Fibroblast of skin of left quadriceps (primary cell): ENCODE results near the gene ATXN7L3.

ENCODE experiments used
- DNase-seq, 2 experiments: peaks; one replicate each; pipeline ENCODE4 v3.0.0-alpha.2; 2013; ENCODE audit warnings: low read depth in 2 of 2

ATXN7L3 gene

DNA sequence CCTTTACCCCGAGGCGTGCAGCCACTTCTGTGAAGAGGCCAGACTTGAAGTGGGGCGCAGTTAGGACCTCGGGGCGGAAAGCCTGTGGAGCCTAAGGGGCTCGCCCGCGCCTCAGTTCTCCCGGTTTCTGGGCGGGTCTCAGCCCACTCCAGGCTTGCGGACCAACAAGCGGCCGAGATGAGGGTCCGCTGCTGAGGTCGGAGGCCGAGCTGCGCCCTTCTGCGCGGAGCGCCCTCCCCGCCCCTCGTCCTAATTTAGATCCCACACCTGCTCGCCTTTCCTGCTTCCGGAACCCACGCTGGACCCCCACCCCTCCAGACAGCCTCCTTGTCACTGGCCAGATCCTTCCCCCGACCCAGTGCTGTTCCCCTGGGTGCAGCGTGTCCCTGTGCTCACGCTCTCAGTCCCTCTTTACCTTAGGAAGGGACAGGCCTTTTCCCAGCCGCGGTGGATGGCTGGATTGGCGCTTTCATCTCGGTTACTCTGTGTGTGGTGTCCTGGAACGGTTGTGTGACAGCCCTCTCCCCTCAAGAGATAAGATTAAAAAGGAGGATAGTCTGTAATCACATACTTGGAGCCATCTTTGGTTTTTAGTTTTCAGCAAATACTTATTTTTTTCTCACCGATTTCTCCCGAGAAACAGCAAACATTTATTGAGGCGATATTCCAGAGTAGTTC lies 933 bp upstream of the ATXN7L3 start:
- DNase-seq: no peak

DNA sequence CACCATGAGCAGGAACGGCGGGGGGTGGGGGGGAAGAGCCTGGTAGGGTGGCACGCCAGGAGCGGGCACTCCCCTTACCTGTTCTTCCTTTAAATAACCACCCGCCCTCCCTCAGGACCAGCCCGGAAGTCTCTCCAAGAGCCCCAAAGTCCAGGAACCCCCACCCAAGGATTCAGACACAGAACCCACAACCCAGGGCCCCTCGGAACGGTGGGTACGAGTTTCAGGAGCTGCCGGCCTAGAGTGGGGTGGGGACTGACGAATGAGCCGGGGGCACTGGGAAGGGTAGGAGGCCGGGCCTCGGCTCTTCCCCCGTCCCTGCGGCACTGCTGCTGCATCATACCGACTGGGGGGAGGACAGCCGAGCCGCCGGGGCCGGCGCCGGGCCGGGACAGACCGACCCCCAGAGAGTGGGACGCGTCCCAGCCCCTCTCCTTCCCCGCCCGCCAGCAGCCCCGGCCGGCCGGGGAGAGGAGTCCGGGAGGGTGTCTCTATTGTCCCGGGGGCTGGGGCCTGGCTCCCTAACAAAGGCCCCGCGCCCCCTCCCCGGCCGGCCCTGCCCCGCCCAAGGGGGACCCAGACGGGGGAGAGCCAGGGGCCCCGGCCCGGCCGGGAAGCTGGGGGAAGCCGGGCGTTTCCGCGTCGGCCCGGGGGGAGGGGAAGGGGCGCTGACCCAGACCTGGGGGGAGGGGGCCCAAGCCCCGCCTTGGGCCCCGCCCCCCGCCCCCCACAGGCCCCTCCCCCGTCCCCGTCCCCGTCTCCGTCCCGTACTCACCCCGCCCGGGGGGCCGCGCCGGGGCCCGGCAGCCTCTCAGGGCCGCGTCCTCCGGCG lies 747 bp downstream of the ATXN7L3 start:
- DNase-seq: no peak

DNA sequence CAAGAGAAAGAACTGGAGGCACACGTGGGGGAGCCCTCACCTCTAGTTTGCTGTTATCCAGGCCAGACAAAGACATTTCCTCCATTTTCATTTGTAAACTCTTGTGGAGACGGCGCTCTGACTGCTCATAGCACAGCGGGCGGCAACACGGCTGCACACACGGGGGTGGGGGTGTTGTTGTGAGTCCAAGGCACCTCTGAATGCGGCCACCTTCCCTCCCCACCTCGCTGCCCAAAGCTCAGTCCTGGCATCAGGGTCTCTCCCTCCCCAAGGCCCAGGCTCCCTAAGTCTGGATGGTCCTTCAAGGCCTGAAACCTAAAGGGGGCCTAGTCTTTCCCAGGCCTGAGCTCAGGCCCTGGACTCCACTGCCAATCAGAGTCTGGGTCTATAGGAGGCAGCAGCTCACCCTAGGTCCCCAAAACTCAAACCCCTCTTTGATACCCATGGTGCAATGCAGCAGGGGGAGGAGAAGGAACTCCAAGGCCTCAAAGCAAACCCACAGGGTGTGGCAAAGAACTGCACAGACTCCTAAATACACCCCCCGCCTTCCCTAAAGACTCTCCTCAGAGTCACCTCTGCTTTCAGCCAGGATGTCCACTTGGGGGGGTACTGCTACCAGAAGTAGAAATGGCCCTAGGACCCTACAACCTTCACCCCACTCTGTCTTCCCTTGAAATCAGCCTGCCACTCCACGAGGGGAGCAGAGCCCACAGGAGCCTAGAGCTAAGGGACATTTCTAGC lies 1.5 kb downstream of the ATXN7L3 start:
- no peak for DNase-seq

DNA sequence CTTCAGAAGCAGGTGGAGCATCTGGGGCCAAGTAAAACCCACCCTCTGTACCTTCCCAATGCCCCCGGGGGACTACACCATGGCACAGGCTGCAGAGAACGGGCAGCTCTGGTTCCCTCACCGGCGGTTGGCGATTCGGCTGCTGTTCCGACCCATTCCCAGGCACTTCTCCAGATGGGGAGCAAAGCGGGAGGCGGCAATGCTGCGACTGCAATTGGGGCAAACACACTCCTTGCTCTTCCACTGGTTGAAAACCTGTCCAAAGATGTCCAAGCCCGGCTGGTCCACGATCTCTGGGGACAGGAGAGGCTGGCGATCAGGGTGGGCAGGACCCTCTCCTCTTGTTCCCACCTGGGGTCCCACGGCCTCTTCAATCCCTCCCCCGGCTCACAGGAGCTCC lies 2.6 kb downstream of the ATXN7L3 start:
- DNase-seq: no peak

DNA sequence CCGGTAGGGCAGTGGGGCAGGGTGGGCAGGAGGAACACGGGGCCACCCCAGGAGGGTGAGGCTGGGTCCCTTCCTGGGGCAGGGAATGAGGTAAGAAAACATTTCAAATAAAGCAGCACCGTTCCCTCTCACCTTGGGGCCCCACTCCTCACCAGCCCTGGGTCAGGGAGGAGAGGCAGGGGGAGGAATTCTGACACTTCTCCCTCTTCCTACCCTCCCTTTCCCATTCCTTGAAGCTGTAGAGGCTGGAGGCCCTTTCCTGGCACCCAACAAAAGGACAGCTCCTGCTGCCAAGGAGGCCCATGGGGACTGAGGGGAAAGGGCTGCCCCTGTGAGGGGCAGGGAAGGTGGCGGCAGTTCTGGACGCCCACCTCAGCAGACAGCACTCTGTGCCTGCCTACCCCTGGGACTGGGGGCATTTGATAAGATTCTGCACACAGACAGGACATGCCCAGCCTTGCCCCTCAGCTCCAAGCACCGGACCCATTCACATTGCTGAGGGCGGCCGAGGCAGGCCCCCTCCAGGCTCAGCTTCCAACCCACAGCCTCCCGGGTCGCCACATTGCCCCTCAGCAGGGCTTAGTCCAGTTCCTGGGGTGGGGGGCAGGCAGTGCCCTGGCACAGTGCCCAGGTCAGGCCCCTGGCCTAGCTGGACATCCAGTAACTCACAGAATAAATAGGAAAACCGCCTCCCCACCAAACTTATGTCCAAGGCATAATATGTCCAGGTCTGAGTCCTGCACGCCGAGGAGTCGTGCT lies 6.2 kb downstream of the ATXN7L3 start:
- DNase-seq: no peak

DNA sequence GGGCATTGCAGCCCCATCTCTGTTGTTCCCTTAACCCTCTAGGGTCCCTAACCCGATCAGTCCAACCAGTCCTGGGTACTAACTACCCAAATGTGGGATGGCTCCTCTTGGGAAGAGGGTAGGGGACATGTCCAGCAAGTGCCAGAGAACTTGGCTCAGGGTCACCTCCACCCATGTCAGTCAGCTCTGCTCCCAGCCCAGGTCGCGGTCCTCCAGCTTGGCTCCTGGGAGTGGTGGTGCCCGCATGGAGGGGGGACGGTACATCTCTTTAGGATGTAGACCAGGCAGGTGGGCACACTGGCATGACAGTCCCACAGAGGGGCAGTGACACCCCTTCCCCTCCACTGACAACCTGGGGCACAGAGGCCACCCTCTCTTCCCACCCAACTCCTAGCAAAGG lies 6.9 kb downstream of the ATXN7L3 start:
- no peak for DNase-seq

DNA sequence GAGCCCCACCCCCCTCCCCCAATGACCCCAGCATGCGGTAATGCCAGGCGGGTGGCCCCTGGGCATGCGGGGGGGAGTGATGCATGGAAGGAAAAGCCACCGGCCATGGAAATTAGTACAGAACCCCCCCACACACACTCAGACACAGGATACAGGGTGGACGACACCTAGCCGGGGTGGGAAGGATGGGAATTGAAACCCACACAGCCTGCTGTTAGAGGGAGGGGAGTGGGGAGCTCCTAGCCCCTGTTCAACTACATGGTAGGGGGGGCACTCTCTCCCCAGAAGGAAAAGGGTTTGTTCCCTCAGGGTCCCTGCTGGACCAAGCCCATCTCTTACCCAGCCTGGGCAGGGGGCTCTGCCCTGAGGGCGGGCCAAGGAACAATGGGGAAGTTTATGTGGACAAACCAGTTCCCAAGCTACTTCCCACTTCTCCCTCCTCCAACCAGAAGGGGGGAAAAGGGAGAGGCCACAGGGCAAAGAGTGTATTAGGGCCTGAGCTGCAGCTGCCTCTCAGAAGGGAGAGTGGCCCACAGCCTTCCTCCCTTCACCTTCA lies 7.7 kb downstream of the ATXN7L3 start:
- DNase-seq: no peak

DNA sequence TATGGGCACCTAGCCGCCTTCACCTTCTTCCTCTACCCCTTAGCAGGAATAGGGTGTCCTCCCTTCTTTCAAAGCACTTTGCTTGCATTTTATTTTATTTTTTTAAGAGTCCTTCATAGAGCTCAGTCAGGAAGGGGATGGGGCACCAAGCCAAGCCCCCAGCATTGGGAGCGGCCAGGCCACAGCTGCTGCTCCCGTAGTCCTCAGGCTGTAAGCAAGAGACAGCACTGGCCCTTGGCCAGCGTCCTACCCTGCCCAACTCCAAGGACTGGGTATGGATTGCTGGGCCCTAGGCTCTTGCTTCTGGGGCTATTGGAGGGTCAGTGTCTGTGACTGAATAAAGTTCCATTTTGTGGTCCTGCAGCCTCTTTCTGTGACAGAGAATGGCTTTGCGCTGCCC lies 8.3 kb downstream of the ATXN7L3 start:
- no peak for DNase-seq

DNA sequence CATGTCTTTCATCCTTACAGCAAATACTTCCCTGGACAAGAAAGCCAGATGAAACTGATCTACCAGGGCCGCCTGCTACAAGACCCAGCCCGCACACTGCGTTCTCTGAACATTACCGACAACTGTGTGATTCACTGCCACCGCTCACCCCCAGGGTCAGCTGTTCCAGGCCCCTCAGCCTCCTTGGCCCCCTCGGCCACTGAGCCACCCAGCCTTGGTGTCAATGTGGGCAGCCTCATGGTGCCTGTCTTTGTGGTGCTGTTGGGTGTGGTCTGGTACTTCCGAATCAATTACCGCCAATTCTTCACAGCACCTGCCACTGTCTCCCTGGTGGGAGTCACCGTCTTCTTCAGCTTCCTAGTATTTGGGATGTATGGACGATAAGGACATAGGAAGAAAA lies 9.2 kb downstream of the ATXN7L3 start:
- no peak for DNase-seq

DNA sequence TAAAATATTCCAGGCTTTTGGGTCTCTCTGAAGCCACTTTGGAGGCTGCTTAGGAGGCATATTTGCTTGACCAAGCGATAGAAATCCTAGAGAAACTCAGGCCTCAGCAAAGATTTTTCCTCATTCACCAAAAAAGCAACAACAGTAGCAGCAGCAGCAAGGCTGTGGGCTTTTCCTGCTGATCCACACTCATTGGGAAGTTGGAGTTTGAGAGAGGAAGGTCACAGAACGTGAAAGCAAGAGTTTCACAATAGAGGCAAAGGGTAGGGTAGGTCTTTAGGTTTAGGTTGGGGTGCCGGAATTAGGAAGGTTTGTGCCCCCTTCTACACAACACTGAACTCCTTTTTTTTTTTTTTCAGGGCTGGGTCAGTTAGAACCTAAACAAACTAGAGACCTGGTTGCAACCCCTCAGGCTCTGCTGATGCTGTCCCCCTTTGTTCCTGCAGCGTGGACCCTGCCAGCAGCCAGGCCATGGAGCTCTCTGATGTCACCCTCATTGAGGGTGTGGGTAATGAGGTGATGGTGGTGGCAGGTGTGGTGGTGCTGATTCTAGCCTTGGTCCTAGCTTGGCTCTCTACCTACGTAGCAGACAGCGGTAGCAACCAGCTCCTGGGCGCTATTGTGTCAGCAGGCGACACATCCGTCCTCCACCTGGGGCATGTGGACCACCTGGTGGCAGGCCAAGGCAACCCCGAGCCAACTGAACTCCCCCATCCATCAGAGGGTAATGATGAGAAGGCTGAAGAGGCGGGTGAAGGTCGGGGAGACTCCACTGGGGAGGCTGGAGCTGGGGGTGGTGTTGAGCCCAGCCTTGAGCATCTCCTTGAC lies 10.9 kb downstream of the ATXN7L3 start:
- no peak for DNase-seq

DNA sequence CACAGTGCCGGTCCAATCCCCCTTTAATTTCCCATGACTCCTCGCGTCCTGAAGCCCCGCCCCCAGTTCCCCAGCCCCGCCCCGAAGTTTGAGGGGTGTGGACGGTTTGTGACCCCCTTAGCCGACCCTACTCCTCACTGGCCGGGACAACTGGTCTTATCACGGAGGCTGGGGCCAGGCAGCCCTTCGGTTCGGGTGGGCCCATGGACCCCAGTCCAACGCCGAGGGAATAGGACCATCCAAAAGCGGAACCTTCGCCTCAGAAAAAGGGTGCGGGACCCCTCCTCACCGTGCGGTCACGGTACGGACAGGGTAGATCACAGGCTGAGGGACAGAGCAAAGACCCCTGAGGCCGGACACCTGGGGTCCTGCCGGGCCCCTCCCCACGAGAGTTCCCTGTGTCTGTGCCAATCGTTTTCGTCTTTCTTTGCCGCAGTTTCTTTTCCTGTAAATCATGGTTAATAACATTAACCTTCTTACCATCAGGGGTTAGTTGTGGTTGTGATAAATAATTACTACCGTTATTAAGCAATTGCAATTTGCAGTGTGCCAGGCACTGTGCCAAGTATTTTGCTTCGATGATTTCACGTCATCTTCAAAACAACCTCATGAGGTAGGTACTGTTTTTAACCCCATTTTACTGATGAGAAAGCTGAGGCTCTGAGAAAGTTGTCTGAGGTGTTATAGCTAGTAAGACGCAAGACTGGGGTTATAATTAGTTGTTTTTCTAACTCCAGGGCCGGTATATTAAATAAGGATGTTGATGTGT lies 12.4 kb downstream of the ATXN7L3 start:
- peak in 1 of 2 experiments; percentile 31 for DNase-seq

DNA sequence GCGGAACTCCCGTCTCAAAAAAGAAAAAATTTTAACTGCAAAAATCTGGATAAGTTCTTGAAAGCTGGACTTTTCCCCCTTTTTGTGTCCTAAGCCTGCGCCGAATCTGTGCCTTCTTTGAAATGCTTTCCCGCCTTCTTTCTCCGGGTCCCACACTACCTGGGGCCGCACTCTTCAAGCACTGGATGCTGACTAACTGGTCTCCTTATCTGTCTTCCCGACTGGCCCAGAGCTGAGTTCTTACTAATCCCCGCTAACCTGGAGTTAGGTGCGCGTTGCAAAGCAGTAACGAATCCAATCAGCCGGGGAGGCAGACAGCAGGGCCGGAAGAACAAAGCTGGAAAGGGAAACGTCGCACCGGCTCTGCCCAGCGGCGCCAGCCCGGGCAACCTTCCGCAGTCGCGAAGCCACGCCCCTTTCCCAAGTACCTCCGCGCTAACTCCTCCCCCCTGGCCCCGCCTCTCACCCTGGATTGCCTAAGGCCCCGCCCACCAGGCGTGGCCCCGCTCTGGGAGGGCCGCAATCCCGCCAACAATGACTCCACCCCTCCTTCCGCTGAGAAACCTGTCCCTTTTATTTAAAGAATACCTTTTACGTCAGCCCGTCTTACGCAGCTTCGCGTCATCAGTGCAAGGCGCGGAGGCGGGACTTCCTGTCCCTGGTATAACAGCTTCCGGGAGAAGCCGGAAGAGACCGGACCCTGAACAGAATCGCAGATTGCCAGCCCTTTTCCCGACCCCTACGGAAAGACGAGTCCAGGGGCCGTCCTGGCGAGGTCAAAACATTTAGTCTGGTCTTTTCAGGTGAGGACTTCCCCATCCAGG lies 13.2 kb downstream of the ATXN7L3 start, which contains the start of gene TMUB2:
Gene TMUB2, plus strand, starts transcription at position 666 of the 824 bp plus-strand sequence. CDS start 737 bp downstream, outside the sequence.
- peak; percentile 98 for DNase-seq

DNA sequence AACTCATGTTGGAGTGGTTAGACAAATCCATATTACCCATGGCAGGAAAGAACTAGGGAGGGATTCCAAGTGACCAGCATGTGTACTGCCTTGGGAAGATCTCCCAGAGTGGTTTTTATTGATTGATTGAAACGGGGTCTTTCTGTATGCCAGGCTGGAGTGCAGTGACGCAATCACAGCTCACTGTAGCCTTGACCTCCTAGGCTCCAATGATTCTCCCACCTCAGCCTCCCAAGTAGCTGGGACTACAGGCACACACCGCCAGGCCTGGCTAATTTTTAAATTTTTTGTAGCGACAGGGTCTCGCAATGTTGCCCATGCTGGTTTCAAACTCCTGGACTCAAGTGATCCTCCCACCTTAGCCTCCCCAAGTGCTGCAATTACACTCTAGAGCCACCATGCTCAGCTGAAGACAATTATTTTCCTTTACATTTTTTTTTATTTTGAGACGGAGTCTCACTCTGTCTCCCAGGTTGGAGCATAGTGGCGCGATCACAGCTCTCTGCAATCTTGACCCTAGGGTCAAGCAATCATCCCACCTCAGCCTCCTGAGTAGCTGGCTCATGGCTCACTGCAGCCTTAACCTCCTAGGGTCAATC lies 15.4 kb downstream of the ATXN7L3 start:
- DNase-seq: no peak

DNA sequence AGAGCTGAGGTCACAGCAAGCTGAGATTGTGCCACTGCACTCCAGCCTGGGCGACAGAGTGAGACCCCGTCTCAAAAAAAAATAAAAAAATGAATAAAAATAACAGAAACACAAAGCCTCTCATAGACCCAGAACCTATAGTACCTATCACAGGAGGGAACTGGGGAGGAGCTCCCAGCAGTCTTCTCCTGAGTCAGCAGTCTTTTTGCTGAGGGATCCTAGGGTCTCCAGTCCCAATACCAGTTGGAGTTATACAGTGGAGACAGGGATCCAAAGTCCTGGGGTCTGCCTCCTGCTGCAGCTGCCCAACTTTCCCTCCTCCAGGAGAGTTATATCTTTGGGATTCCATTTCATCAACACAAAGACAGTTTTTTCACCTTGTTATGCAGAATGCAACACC lies 16.7 kb downstream of the ATXN7L3 start:
- no peak for DNase-seq

DNA sequence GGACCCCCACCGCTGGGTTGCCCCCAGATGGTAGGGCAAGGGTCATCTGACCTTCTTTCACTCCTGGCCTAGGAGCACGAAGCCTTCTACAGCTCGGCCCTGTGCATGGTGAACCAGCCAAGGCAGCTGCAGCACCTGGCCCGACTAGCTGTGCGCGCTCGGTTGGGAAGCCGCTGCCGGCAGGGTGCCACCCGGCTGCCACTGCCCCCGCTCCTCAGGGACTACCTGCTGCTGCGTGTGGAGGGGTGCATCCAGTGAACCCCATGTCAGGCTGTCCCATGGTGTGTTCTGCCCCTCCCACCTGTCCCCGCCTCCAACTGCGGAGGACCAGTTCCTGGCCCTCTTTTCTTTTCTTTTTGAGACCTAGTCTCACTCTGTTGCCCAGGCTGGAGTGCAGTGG lies 21.6 kb downstream of the ATXN7L3 start:
- DNase-seq: no peak

DNA sequence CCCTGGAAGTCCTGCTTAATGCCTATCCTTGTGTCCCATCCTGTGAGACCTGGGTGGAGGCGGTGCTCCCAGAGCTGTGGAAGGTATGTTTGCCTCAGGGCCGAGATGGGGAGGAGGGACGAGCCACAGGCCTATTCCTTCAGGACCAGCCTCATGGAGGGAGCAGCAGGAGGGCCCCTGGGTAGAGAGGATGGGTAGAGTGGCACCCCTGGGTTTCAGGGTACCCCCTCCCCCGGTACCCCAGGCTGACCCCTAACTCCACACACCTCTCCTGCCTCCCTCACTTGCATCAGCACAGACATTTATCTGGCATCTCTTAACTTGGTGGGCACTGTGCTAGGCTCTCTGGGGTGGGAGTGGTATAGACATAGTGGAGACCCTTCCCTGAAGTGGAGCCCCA lies 22.0 kb downstream of the ATXN7L3 start:
- DNase-seq: no peak

DNA sequence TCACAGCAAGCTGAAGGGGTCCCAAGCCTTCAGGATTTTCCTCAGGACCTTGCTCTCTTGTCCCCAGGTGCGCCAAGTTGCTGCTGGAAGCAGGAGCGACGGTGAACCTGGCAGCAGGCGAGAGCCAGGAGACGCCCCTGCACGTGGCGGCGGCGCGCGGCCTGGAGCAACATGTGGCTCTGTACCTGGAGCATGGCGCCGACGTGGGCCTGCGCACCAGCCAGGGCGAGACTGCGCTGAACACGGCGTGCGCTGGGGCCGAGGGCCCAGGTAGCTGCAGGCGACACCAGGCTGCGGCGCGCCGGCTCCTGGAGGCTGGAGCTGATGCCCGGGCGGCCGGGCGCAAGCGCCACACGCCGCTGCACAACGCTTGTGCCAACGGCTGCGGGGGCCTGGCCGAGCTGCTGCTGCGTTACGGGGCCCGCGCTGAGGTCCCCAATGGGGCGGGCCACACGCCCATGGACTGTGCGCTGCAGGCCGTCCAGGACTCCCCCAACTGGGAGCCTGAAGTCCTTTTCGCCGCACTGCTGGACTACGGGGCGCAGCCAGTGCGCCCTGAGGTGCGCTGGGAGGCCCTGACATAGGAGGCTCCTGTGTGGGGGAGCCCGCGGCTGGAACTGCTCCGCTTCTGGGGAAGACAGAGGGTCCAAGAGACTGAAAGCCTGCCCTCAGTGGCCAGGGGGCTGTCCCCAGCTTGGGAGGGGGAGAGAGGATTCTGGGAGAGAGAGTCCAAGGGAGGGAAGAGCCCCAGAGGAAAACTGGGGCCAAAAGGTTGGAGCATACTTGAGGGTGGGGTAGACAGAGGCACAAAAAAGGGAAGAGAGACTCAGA lies 22.8 kb downstream of the ATXN7L3 start:
- no peak for DNase-seq

DNA sequence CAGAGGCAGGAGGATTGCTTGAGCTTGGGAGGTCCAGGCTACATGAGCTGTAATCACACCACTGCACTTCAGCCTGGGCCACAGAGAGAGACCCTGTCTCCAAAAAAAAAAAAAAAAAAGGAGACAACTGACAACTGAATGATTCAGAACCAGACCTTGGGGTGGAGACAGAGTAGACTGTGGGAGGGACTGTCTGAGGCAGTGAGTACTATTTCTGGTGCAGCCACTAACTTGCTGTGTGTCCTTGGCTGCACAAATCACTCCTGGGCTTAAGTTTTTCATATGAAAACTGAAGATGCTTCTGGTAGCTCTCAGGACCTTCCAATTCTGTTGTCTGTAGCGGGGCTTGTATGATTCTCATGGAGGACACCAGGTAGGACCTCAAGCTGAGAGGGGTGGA lies 23.4 kb downstream of the ATXN7L3 start:
- DNase-seq: no peak
